ENCODE results near the gene P2RX2. TPM values are rescaled to one million over a fixed set of nuclear protein-coding genes. Genes with fewer than 3 reads are reported as not detected.

P2RX2 gene
- total RNA-seq, 4 donors from 2014 or later, result not detected

GRCh38 chr12:132575661-132576060, 42.9 kb upstream of the P2RX2 start:
- DNase-seq (ENCODE audit: low spot score in 2 of 2), result no peak
- 89 to 96% methylated on average over 7 to 8 of the region's 11 CpGs for WGBS, 2 donors
- peaks cover 0 to 17% (median 0%) of the 10 kb centered on the region in 4 donors for H3K4me1 ChIP-seq
- no peak overlapping the region for H3K4me3 ChIP-seq
- peaks cover 0 to 98% (median 0%) of the 10 kb centered on the region in 3 donors for H3K36me3 ChIP-seq
- TF ChIP-seq CTCF (IDR thresholded peaks at IDR 0.05), result no peak
- no peak for TF ChIP-seq EP300 (IDR thresholded peaks at IDR 0.05)
- no peak for TF ChIP-seq POLR2A (IDR thresholded peaks at IDR 0.05)
- H3K27ac ChIP-seq, result no peak overlapping the region
- no peaks in the 10 kb centered on the region for H3K27me3 ChIP-seq
- H3K9me3 ChIP-seq, result no peaks in the 10 kb centered on the region

- Histone ChIP-seq H3K4me1 (peaks cover 0 to 20% (median 0%) of the 10 kb centered on the region in 4 donors), H3K4me3 (no peak overlapping the region), H3K9me3 (no peaks in the 10 kb centered on the region), H3K27ac (no peak overlapping the region), H3K27me3 (no peaks in the 10 kb centered on the region), H3K36me3 (peaks cover 0 to 98% (median 0%) of the 10 kb centered on the region in 3 donors)
- TF ChIP-seq EP300 (IDR thresholded peaks at IDR 0.05), result no peak
- TF ChIP-seq CTCF (IDR thresholded peaks at IDR 0.05), result no peak
- TF ChIP-seq POLR2A (IDR thresholded peaks at IDR 0.05), result no peak
- 95% methylated on average over 12 of the region's 12 CpGs for WGBS, 2 donors
- no peak for DNase-seq (ENCODE audit: low spot score in 2 of 2)
Measured at GRCh38 chr12:132576701-132577100, 41.9 kb upstream of the P2RX2 start.

DNA sequence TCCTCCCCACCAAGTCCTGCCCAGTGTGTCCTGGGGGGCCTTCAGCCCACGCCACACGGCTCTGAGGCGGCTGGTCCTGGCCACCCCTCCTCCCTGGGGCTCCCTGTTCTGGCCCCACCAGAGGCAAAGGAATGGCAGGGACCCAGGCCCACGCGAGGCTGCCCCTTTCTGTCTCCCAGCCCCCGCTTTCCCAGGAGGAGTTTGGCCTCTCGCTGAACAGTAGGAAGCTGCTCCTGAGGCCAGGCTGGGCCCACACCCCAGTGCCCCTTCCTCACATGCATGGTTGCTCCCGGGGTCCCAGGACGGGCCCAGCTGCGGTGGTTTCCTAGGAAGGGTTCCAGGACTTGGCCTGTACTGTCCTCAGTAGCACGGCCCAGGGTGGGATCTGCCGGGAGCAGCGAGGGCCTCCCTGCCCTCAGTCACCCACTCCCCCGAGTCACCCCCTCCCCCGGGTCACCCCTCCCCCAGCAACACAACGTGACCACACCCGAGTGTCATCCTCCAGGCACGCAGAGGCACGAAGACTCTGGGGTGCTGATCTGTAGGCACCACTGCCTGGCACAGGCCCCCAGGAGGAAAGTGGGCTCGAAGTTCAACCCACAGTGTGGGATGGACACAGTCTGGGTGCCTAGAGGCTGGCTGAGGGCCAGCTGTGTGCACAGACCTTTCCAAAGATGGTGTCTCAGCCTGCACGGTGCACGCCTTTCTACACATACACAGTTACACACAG, 41.2 kb upstream of the P2RX2 start:
- Histone ChIP-seq H3K4me3 (no peak overlapping the region), H3K27ac (no peak overlapping the region), H3K4me1 (peaks cover 0 to 23% (median 0%) of the 10 kb centered on the region in 4 donors), H3K9me3 (no peaks in the 10 kb centered on the region), H3K27me3 (no peaks in the 10 kb centered on the region), H3K36me3 (peaks cover 0 to 92% (median 0%) of the 10 kb centered on the region in 3 donors)
- no peak for TF ChIP-seq CTCF (IDR thresholded peaks at IDR 0.05)
- TF ChIP-seq EP300 (IDR thresholded peaks at IDR 0.05), result no peak
- TF ChIP-seq POLR2A (IDR thresholded peaks at IDR 0.05), result no peak
- DNase-seq (ENCODE audit: low spot score in 2 of 2), result no peak
- whole genome bisulfite sequencing, 2 donors, result 78 to 80% methylated on average over 16 to 20 of the region's 22 CpGs

GRCh38 chr12:132578118-132578517, 40.5 kb upstream of the P2RX2 start:
- no peak for DNase-seq (ENCODE audit: low spot score in 2 of 2)
- Histone ChIP-seq H3K27ac (no peak overlapping the region), H3K4me3 (no peak overlapping the region), H3K36me3 (peaks cover 0 to 89% (median 0%) of the 10 kb centered on the region in 3 donors), H3K27me3 (no peaks in the 10 kb centered on the region), H3K9me3 (no peaks in the 10 kb centered on the region), H3K4me1 (peaks cover 0 to 31% (median 0%) of the 10 kb centered on the region in 4 donors)
- WGBS, 2 donors, result 73 to 92% methylated on average over 6 to 10 of the region's 11 CpGs
- TF ChIP-seq EP300 (IDR thresholded peaks at IDR 0.05), result no peak
- no peak for TF ChIP-seq POLR2A (IDR thresholded peaks at IDR 0.05)
- TF ChIP-seq CTCF (IDR thresholded peaks at IDR 0.05), result no peak

GRCh38 chr12:132578826-132579225, 39.8 kb upstream of the P2RX2 start:
- H3K27ac ChIP-seq, result no peak overlapping the region
- WGBS, 2 donors, result 74 to 79% methylated on average over 11 of the region's 11 CpGs

More at GRCh38 chr12:132578826-132579225, 39.8 kb upstream of the P2RX2 start:
- Histone ChIP-seq H3K27me3 (no peaks in the 10 kb centered on the region), H3K4me1 (peaks cover 0 to 32% (median 0%) of the 10 kb centered on the region in 4 donors), H3K36me3 (peaks cover 0 to 82% (median 0%) of the 10 kb centered on the region in 3 donors), H3K9me3 (no peaks in the 10 kb centered on the region), H3K4me3 (no peak overlapping the region)
- TF ChIP-seq CTCF (IDR thresholded peaks at IDR 0.05), result no peak
- no peak for DNase-seq (ENCODE audit: low spot score in 2 of 2)
